ENCODE results near the gene SGPP2.

The SGPP2 gene

DNA sequence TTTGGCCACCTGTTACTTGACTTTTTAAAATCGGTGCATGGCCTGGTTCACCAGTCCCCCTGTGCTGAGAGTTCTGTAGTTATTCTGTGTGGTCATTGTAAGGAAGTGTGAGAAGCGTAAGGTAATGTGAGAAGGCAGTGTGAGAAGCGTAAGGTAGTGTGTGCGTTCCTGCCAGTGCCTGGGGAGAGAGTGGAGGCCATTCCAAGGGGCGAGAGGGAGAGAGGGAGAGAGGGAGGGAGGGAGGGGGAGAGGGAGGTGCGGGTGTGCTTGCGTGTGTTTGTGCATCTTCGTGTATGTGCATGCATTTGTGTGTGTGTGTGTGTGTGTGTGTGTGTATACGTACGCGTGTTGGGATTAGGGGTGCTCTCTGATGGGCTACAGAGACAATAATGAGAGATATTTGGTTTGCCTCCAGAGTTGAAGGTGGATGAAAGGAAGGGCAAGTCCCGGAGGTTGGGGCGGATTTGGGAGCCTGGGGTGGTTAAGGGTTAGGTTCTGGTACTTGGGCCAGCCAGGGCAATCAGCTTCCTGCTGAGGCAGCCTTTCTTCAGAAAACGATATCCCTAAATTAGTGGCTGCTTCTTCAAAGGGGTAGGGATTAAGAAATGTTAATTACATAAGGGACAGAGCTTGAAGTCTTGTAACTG, 53.7 kb downstream of the SGPP2 start:
- DNase-seq: no peak

DNA sequence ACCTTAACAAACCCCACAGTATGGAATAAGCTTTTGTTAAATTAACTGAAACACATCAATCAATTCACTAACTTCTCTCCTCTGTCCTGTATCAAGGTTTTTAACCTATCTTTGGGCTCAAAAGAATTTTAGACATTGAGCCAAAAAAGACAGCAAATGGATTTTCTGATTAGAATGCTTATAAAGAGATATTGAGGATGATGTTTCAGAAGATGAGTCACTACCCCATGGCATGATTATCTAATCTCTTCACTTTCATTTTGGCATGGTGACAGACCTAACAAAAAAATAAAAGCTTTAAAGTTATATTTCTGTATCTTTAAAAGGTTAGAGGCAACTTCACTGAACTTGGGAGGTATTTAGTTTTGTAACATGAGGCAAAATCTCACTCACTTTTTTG, 55.5 kb downstream of the SGPP2 start:
- DNase-seq: no peak

- DNase-seq: no peak
These were observed 56.2 kb downstream of the SGPP2 start for GRCh38 chr2:222480497-222480896.

- no peak for DNase-seq
These were observed 57.6 kb downstream of the SGPP2 start for GRCh38 chr2:222481941-222482340.

DNA sequence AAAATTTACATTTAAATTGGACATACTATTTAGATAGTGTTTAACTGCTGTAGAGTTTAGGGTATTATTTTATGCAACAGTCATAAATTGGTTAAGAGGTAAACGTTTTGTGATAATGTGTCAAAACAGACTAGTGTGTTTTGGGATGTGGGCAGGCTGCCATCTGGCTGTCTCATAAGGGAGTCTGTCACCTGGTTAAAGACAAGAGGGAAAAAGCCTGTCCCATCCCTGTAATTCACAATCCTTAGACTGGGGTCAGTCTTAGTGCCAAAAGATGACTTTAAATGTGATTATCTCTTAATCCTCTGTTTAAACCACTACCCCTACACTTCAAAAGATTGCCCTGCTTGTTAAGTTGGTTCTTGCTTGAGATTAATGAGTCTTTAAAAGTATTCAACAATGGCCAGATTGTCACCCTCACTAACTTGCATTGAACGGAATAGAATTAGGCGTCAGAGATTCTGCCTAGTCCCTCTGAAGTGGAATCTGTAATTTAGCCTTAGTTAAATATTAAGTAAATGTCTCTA, 59.2 kb downstream of the SGPP2 start:
- no peak for DNase-seq

- no peak for DNase-seq
These were observed 61.2 kb downstream of the SGPP2 start for GRCh38 chr2:222485367-222486211.

DNA sequence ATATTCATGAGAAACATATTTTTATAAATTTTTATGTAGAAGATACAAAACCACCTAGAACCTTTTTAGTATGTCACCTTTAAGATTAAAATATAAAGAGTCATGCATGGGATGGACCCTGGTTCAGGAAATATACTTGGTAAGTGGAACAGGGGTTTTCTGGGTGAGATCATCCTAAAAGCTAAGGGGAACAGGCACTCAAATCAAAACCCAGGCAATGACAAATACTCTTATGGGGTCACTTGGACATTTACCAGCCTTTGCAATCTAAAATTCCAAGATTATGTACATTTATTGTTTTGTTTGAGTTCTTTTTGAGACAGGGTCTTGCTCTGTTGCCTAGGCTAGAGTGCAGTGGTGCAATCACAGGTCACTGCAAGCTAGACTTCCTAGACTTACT, 65.8 kb downstream of the SGPP2 start:
- no peak for DNase-seq

DNA sequence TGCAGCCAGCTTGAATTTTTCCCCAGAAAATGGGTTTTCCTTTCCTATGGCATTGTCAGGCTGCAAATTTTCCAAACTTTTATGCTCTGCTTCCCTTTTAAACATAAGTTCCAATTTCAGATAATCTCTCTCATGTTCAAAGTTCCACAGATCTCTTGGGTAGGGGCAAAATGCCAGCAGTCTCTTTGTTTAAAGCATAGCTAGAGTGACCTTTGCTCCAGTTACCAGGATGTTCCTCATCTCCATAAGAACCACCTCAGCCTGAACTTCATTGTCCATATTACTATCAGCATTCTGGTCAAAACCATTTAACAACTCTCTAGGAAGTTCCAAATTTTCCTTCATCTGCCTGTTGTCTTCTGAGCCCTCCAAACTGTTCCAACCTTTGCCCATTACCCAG, 68.3 kb downstream of the SGPP2 start:
- no peak for DNase-seq

- no peak for DNase-seq
These were observed 69.9 kb downstream of the SGPP2 start for GRCh38 chr2:222494104-222494739.

DNA sequence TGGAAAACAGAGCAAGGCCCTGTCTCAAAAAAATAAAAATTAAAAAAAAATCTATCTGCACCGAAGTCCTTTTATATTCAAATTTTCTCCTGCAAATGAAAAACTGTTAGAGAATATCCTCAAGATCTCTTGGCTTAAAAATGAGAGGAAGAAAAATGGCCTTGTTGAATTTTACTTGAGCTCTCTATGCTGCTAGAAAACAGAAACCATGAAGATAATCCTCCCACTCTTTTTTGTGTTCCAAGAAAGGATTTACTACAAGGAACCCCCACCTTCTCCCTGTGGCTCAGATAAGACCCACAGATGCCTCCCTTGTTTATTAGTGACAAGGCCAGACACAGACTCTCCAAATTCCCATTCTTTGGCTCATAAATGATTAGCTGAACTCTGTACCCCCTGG, 71.0 kb downstream of the SGPP2 start:
- DNase-seq: no peak

GRCh38 chr2:222499226-222499625, 74.9 kb downstream of the SGPP2 start:
- no peak for DNase-seq

DNA sequence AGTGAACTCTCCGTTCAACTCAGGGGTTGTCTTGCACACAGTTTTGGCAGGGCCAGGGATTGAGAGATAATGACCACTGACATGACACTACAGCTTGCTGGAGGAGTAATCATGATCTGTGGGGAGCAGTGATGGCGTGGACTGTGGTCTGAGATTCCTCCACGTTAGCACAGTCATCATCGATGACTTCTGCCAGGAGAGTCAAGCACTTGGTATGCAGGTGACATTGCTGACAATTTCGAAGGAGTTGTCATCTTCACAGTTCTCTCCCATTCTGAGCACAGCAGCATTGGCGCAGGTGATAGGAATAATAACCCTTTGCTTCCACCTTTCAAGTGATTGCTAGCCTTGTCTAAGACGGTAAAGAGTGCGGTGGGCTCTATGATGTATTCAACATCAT, 79.8 kb downstream of the SGPP2 start:
- no peak for DNase-seq

GRCh38 chr2:222504719-222505118, 80.4 kb downstream of the SGPP2 start:
- DNase-seq: no peak

DNA sequence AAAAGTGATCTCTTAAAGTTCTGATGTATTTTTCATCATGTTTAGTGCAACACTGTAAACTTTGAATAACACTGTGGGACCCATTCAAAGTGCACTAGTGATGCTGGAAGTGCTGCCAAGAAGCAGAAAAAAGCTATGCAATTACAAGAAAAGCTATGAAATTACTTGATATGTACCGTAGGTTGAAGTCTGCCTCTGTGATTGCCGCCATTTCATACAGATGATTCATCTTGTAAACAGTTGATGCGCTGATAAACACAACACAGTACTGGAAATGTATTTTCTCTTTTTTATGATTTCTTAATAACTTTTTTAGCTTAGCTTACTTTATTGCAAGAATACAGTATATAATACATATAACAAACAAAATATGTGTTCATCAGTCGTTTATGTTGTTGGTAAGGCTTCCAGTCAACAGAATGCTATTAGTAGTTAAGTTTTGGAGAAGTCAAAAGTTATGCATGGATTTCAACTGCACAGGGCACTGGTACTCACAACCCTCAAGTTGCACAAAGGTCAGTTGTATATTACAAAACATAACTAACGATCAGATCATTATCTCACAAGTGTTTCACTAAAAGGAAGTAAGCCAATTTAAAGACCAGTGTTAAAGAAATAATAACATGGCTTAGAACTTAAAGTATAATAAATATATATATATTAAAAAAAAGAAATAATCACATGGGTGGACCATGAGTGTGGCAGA, 82.0 kb downstream of the SGPP2 start:
- no peak for DNase-seq

DNA sequence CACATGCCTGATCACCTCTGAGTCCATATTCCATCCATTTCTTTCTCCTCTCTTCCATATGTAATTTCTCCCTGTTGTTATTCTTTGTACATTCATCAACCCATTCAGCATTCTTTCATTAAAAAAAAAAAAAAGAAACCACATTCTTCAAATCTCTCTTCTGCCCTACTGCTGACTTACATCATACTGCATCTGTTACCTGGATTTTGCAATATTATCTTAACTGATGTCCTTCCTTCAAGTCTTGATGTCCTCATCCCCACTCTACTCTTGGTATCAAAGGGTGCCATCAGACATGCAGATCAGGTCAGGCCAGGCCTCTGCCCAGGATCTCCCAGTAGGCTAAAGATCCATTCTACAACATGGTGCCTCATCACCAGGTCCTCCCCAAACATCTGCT, 90.6 kb downstream of the SGPP2 start:
- no peak for DNase-seq

DNA sequence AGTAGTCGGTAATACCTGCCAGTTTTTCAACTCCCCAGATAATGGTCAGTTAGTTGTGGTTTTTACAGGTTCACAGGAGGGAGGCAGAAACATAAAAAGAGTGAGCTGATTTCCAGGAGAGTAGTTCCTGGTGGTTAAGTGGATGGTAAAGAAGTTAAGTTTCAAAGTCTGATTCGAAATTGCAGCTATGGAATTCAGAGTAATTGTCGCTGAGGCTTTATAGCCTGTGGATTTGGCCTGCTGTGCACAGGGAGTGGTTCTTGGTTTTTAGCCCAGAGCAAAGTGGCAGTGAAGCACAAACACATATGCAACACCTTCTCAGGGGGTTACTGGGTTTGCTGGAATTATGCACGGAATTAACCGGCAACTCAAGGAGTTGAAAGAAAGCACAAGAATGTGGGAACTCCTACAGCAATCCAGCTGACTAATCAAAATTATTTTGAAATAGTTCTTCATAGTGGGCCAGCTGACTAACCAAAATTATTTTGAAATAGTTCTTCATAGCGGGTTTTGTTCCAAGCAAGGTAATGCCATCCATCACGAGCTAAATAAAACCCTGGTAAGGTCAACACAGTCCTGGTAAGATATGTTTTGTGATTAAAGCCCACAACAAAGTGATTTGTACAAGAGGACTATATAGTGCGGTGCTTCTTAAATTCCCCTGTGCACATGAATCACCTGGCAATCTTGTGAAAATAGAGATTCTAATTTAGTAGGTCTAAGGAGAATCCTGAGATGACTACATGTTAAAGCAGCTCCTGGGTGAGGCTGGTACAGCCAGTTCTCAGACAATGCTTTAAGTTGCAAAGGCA, 94.4 kb downstream of the SGPP2 start:
- DNase-seq: no peak

DNA sequence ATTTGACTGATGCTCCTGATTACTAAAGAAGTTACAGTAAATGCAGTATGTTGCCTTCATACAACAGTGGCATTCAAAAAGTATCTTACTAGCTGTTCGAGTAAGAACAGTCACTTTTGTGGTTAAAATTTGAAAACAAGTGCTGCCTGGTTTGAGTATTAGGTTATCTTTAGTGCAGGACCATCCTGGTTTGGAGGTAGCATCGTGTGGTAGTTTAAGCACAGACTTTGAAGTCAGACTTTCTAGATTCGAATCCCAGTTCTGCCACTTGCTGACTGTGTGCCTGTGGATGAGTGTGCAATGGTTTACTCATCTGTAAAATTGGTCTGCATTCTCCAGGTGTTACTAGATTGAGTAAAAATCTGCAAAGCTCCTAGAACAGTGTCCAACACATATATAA, 96.8 kb downstream of the SGPP2 start:
- DNase-seq: no peak

- DNase-seq: no peak
These were observed 97.7 kb downstream of the SGPP2 start for GRCh38 chr2:222522082-222522481.

GRCh38 chr2:222523783-222524544, 99.6 kb downstream of the SGPP2 start:
- DNase-seq: no peak

- no peak for DNase-seq
These were observed 101.5 kb downstream of the SGPP2 start for GRCh38 chr2:222525811-222526210.

DNA sequence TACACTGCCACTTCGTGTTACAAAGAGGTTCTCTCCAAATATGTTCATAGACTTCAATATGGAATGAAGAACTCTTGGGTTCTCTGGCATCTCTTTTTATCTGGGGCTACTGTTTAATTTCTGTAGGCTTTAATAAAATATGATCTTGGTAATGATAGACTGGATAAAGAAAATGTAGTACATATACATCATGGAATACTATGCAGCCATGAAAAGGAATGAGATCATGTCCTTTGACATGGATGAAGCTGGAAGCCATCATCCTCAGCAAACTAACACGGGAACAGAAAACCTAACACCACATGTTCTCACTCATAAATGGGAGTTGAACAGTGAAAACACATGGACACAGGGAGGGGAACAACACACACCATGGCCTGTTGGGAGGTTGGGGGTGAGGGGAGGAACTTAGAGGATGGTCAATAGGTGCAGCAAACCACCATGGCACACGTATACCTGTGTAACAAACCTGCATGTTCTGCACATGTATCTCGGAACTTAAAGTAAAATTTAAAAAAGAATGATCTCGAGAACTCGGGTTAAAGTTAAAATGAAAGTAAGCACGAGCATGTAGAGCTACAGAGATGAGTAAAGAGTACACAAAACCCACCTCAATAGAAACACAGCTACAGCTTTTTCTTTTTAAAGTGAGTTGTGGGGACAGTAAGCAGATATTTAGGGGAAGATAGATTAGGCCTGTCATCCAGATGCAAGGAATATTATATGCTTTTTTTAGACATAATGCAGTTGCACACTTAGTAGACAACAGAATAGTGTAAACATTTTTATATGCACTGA, 102.3 kb downstream of the SGPP2 start:
- no peak for DNase-seq

All from CD4-positive, alpha-beta T cell treated with Interleukin-21 for 1 hour (primary cell).